HFFc6 (cell line): ENCODE data around the gene MAEA. TPM values are rescaled to one million over a fixed set of nuclear protein-coding genes. Genes with fewer than 3 reads are reported as not detected.
A peak's percentile ranks its signal among the peaks of the same experiment; 100 is the strongest.

Source experiments
- DNase-seq: peaks from one replicate; pipeline ENCODE4 v3.0.0-alpha.2; 2018
- H3K27ac Mint-ChIP-seq: 2 replicates; pipeline ENCODE4 v1.8.0; 2020; ENCODE audit warnings: mild to moderate bottlenecking, mixed read lengths
- H3K27me3 Mint-ChIP-seq: 2 replicates; pipeline ENCODE4 v1.8.0; 2021; ENCODE audit warnings: mild to moderate bottlenecking, moderate library complexity, mixed read lengths; ENCODE audit not compliant: insufficient read depth
- H3K36me3 Mint-ChIP-seq: 2 replicates; pipeline ENCODE4 v1.8.0; 2021; ENCODE audit warnings: low read depth, mixed read lengths
- H3K4me1 Mint-ChIP-seq: 2 replicates; pipeline ENCODE4 v1.8.0; 2020; ENCODE audit warnings: low read depth, mixed read lengths
- H3K4me3 Mint-ChIP-seq: 2 replicates; pipeline ENCODE4 v1.8.0; 2020; ENCODE audit warnings: mild to moderate bottlenecking, moderate library complexity, mixed read lengths
- H3K9me3 Mint-ChIP-seq: 2 replicates; pipeline ENCODE4 v1.8.0; 2020; ENCODE audit warnings: mild to moderate bottlenecking, mixed read lengths
- total RNA-seq, 6 experiments: library from RNA; stranded (reverse); fragmentation: NEBNext Ultra II Directional; extraction: Animal tissue kit (Norgen Biotek cat#: 25700); gene quantifications; 2 replicates in 1 of 6; 3 replicates in 5 of 6; pipeline ENCODE4 v1.2.3, GENCODE V29; 2021
- TF ChIP-seq, protein P1 (sequence below): fragments of 200-600 bp; sonication (generic); IDR thresholded peaks from 2 replicates; pipeline ENCODE4 v1.5.0; 2021; ENCODE audit warnings: antibody characterized with exemption, mild to moderate bottlenecking

The MAEA gene
- total RNA-seq, 6 experiments from 2014 or later = 56.0 to 65.4 (median 60.6) TPM

GRCh38 chr4:1302159-1302558 is 12.5 kb downstream of the MAEA start:
- TF ChIP-seq, protein P1, sequence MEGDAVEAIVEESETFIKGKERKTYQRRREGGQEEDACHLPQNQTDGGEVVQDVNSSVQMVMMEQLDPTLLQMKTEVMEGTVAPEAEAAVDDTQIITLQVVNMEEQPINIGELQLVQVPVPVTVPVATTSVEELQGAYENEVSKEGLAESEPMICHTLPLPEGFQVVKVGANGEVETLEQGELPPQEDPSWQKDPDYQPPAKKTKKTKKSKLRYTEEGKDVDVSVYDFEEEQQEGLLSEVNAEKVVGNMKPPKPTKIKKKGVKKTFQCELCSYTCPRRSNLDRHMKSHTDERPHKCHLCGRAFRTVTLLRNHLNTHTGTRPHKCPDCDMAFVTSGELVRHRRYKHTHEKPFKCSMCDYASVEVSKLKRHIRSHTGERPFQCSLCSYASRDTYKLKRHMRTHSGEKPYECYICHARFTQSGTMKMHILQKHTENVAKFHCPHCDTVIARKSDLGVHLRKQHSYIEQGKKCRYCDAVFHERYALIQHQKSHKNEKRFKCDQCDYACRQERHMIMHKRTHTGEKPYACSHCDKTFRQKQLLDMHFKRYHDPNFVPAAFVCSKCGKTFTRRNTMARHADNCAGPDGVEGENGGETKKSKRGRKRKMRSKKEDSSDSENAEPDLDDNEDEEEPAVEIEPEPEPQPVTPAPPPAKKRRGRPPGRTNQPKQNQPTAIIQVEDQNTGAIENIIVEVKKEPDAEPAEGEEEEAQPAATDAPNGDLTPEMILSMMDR = no peak
- no peak overlapping the region for H3K27ac Mint-ChIP-seq
- H3K36me3 Mint-ChIP-seq = peaks cover 37% of the 10 kb centered on the region

DNA sequence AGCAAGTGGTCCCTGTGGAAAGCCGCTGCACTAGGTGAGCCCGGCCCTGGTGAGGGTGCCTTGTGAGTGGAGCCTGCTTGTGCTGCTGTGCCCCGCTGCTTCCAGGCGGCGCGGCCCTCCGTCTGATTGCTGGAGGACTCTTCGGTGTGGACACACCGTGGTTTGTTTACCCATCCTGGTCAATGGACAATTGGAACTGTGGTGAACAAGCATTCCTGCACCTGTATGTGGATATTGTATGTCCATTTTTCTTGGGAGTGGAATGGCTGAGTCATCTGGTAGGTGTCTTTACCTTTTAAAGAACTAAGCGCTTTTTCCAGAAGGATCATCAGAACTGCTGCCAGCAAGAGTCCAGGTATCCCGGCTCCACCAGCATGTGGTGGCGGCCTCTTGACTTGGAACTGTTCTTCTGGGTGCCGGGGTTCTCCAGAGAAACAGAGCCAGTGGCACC is 15.6 kb downstream of the MAEA start:
- peaks cover 38% of the 10 kb centered on the region for H3K4me1 Mint-ChIP-seq
- H3K4me3 Mint-ChIP-seq = no peak overlapping the region
- no peak overlapping the region for H3K27ac Mint-ChIP-seq
- H3K9me3 Mint-ChIP-seq = no peaks in the 10 kb centered on the region
- no peak for DNase-seq
- H3K27me3 Mint-ChIP-seq = no peaks in the 10 kb centered on the region; the same call in 1 of the 2 replicates
- TF ChIP-seq, protein P1 = no peak
- peaks cover 35% of the 10 kb centered on the region for H3K36me3 Mint-ChIP-seq

More at GRCh38 chr4:1302159-1302558, 12.5 kb downstream of the MAEA start:
- H3K4me1 Mint-ChIP-seq = peaks cover 17% of the 10 kb centered on the region
- no peaks in the 10 kb centered on the region for H3K9me3 Mint-ChIP-seq
- no peak overlapping the region for H3K4me3 Mint-ChIP-seq
- no peaks in the 10 kb centered on the region; the same call in 1 of the 2 replicates for H3K27me3 Mint-ChIP-seq
- DNase-seq = no peak

GRCh38 chr4:1305781-1306455 is 16.2 kb downstream of the MAEA start:
- Mint-ChIP-seq H3K27ac (no peak overlapping the region), H3K4me1 (peaks cover 36% of the 10 kb centered on the region), H3K9me3 (no peaks in the 10 kb centered on the region), H3K36me3 (peaks cover 34% of the 10 kb centered on the region), H3K4me3 (no peak overlapping the region), H3K27me3 (no peaks in the 10 kb centered on the region; the same call in 1 of the 2 replicates)
- no peak for DNase-seq
- TF ChIP-seq, protein P1 = no peak

- Mint-ChIP-seq H3K36me3 (peaks cover 43% of the 10 kb centered on the region; the same call in 1 of the 2 replicates), H3K4me1 (peaks cover 23% of the 10 kb centered on the region), H3K9me3 (no peaks in the 10 kb centered on the region), H3K27me3 (no peaks in the 10 kb centered on the region; the same call in none of the 2 replicates), H3K27ac (peak overlapping the region; percentile 18; the same call in 1 of the 2 replicates), H3K4me3 (no peak overlapping the region)
- TF ChIP-seq, protein P1 = no peak
- no peak for DNase-seq
Measured at GRCh38 chr4:1307951-1308735, 18.5 kb downstream of the MAEA start.

GRCh38 chr4:1309261-1310010 is 19.7 kb downstream of the MAEA start:
- TF ChIP-seq, protein P1 = no peak
- Mint-ChIP-seq H3K36me3 (peaks cover 49% of the 10 kb centered on the region), H3K27me3 (no peaks in the 10 kb centered on the region; the same call in none of the 2 replicates), H3K4me3 (peak overlapping the region; percentile 83), H3K27ac (peak overlapping the region; percentile 83), H3K4me1 (peaks cover 23% of the 10 kb centered on the region), H3K9me3 (no peaks in the 10 kb centered on the region)
- peak; percentile 86 for DNase-seq
